Caco-2 (cell line): ENCODE results near the gene IL17RC. TPM values are rescaled to one million over a fixed set of nuclear protein-coding genes. Genes with fewer than 3 reads are reported as not detected.
"Not testable (repeated sequence)": the region's sequence is repeated elsewhere in the genome, so short reads cannot be mapped to it uniquely, and the experiment has no call there.

ENCODE experiments used
- BruUV-seq: library from RNA; stranded (reverse); fragments of 400-500 nt; replicated peaks from 2 replicates; lab custom pipeline; 2021; lab: Mats Ljungman, UMichigan
- CTCF ChIA-PET: fragments of 300-600 bp; sonication (Branson Sonifier 250); formaldehyde crosslinking; loops from one replicate; lab custom pipeline; 2022; ENCODE audit warnings: antibody characterized with exemption; lab: Charles Lee
- POLR2A ChIA-PET: fragments of 300-600 bp; sonication (Branson Sonifier 250); formaldehyde crosslinking; loops from one replicate; lab custom pipeline; 2022; ENCODE audit warnings: antibody characterized with exemption; lab: Charles Lee
- DNase-seq, 2 experiments: peaks; one replicate each; pipeline versions ENCODE4 v3.0.0 to v3.0.0-alpha.2; 2020 to 2022
- H3K27me3 ChIP-seq: replicated peaks from 2 replicates; pipeline ENCODE4 v1.6.0; 2011; ENCODE audit warnings: low read length; ENCODE audit not compliant: control insufficient read depth, insufficient read depth
- H3K36me3 ChIP-seq: 2 replicates; pipeline ENCODE4 v1.5.1; 2011; ENCODE audit warnings: low read length; ENCODE audit not compliant: control insufficient read depth, insufficient read depth
- H3K4me1 ChIP-seq: fragments of 250-450 bp; sonication (Bioruptor Pico); 2 replicates; pipeline ENCODE4 v1.5.1; 2020; ENCODE audit warnings: mild to moderate bottlenecking
- H3K4me3 ChIP-seq: 2 replicates; pipeline ENCODE4 v1.5.1; 2011; ENCODE audit warnings: low read depth, mild to moderate bottlenecking, control low read depth, low read length
- H3K9me3 ChIP-seq: fragments of 250-450 bp; sonication (Bioruptor Pico); 2 replicates; pipeline ENCODE4 v1.5.1; 2020; ENCODE audit warnings: mild to moderate bottlenecking, moderate library complexity
- H3K27ac Mint-ChIP-seq: one replicate; pipeline ENCODE4 v1.8.0; 2022; ENCODE audit warnings: mixed read lengths; ENCODE audit not compliant: unreplicated experiment
- H3K27me3 Mint-ChIP-seq: one replicate; pipeline ENCODE4 v1.8.0; 2022; ENCODE audit warnings: mixed read lengths; ENCODE audit not compliant: insufficient read depth, unreplicated experiment
- H3K36me3 Mint-ChIP-seq: one replicate; pipeline ENCODE4 v1.8.0; 2022; ENCODE audit warnings: mild to moderate bottlenecking, mixed read lengths; ENCODE audit not compliant: insufficient read depth, unreplicated experiment
- H3K4me1 Mint-ChIP-seq: one replicate; pipeline ENCODE4 v1.8.0; 2022; ENCODE audit warnings: low read depth, mixed read lengths; ENCODE audit not compliant: unreplicated experiment
- H3K4me3 Mint-ChIP-seq: one replicate; pipeline ENCODE4 v1.8.0; 2022; ENCODE audit warnings: mild to moderate bottlenecking, moderate library complexity, mixed read lengths; ENCODE audit not compliant: unreplicated experiment
- H3K9me3 Mint-ChIP-seq: one replicate; pipeline ENCODE4 v1.8.0; 2022; ENCODE audit warnings: mixed read lengths; ENCODE audit not compliant: unreplicated experiment
- CTCF ChIP-seq, 2 experiments: fragments of 200-600 bp in 1 of 2; IDR thresholded peaks; 1 replicate in 1 of 2; 2 replicates in 1 of 2; pipeline versions ENCODE4 v1.5.1 to v1.8.0; 2011 to 2022; ENCODE audit warnings: antibody characterized with exemption in 1 of 2, control low read depth in 1 of 2, inconsistent platforms in 1 of 2, low read depth in 1 of 2, low read length in 1 of 2, mild to moderate bottlenecking in 1 of 2, moderate library complexity in 1 of 2; ENCODE audit not compliant: insufficient read depth in 1 of 2, severe bottlenecking in 1 of 2, unreplicated experiment in 1 of 2
- intact Hi-C: fragments of 100-400 bp; cut with micrococcal nuclease; formaldehyde crosslinking; loops from one replicate; pipeline ENCODE4 v1.10.0; 2022; ENCODE audit not compliant: unreplicated experiment
- total RNA-seq: library from RNA; stranded (reverse); gene quantifications from 2 replicates; pipeline ENCODE4 v1.2.3, GENCODE V29; 2022

The IL17RC gene
- total RNA-seq, 1 experiment from 2014 or later: 11.3 TPM

GRCh38 chr3:9869955-9870354, 46.9 kb upstream of the IL17RC start:
- no peaks in the 10 kb centered on the region for H3K27me3 ChIP-seq
- no peak for TF ChIP-seq CTCF (IDR thresholded peaks at IDR 0.05; ENCODE audit: insufficient read depth in 1 of 2, low read depth in 1 of 2, low read length in 1 of 2, severe bottlenecking in 1 of 2, unreplicated experiment in 1 of 2)
- Mint-ChIP-seq H3K4me3 (no peak overlapping the region), H3K4me1 (no peaks in the 10 kb centered on the region), H3K36me3 (no peaks in the 10 kb centered on the region), H3K27ac (no peak overlapping the region), H3K9me3 (no peaks in the 10 kb centered on the region), H3K27me3 (no peaks in the 10 kb centered on the region)
- DNase-seq: no peak
- no peaks in the 10 kb centered on the region for H3K36me3 ChIP-seq
- CTCF ChIA-PET: no interaction called here
- no peak overlapping the region for H3K4me3 ChIP-seq
- intact Hi-C loops: no loop called here
- H3K4me1 ChIP-seq: peaks cover 5% of the 10 kb centered on the region
- POLR2A ChIA-PET: no interaction called here
- H3K9me3 ChIP-seq: no peaks in the 10 kb centered on the region
- no TSS peak for BruUV-seq

- intact Hi-C loops: no loop called here
- Histone ChIP-seq H3K4me3 (no peak overlapping the region), H3K27me3 (no peaks in the 10 kb centered on the region), H3K36me3 (no peaks in the 10 kb centered on the region), H3K9me3 (no peaks in the 10 kb centered on the region), H3K4me1 (peaks cover 5% of the 10 kb centered on the region)
- Mint-ChIP-seq H3K4me1 (no peaks in the 10 kb centered on the region), H3K9me3 (no peaks in the 10 kb centered on the region), H3K4me3 (no peak overlapping the region), H3K36me3 (no peaks in the 10 kb centered on the region), H3K27ac (no peak overlapping the region), H3K27me3 (no peaks in the 10 kb centered on the region)
- no peak for TF ChIP-seq CTCF (IDR thresholded peaks at IDR 0.05; ENCODE audit: insufficient read depth in 1 of 2, low read depth in 1 of 2, low read length in 1 of 2, severe bottlenecking in 1 of 2, unreplicated experiment in 1 of 2)
- POLR2A ChIA-PET: interaction anchor here (0.6 to 0.7 kb wide), 3 partner anchors 8 to 122 kb away, joined by 3 to 5 read pairs (median 5); no protein-coding TSS in a partner anchor
- no TSS peak for BruUV-seq
- DNase-seq: no peak
- CTCF ChIA-PET: interaction anchor here (0.6 to 0.7 kb wide), 2 partner anchors 23 to 527 kb away, joined by 3 read pairs; no protein-coding TSS in a partner anchor
Observed at GRCh38 chr3:9870978-9871377, 45.9 kb upstream of the IL17RC start.

GRCh38 chr3:9872067-9872466, 44.8 kb upstream of the IL17RC start:
- H3K27me3 Mint-ChIP-seq, intact Hi-C loops, POLR2A ChIA-PET, H3K9me3 ChIP-seq, H3K9me3 Mint-ChIP-seq, H3K4me1 Mint-ChIP-seq, H3K36me3 ChIP-seq, H3K36me3 Mint-ChIP-seq, DNase-seq, H3K27me3 ChIP-seq, H3K27ac Mint-ChIP-seq, BruUV-seq, H3K4me1 ChIP-seq, H3K4me3 ChIP-seq, H3K4me3 Mint-ChIP-seq: not testable (repeated sequence)
- CTCF ChIA-PET: interaction anchor here (0.6 kb wide), 1 partner anchor 43 kb away, joined by 4 read pairs; no protein-coding TSS in a partner anchor
